Measurements from ENCODE around the gene HIPK2. TPM values are rescaled to one million over a fixed set of nuclear protein-coding genes. Genes with fewer than 3 reads are reported as not detected.

HIPK2 gene
- total RNA-seq, 1 experiment from 2014 or later: 33.4 TPM

DNA sequence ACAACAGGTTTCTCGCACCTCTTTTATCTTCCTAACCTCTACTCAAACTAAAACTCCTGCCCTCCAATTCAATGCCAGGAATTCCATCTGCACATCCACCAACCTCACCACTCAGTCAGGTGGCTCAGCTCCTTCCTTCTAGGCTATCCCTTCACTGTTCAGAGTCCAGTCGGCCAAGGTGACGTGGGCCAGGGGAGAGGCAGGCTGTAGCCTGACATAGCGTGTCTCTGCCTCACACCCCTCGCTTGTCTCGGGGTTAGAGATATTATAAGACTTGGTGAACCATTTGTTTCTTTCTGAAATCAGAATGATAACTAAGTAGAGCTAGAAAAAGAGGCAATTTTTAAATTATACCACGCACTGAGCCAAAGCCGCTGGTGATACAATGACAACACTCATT lies 31.1 kb downstream of the HIPK2 start:
- TF ChIP-seq, protein P1, sequence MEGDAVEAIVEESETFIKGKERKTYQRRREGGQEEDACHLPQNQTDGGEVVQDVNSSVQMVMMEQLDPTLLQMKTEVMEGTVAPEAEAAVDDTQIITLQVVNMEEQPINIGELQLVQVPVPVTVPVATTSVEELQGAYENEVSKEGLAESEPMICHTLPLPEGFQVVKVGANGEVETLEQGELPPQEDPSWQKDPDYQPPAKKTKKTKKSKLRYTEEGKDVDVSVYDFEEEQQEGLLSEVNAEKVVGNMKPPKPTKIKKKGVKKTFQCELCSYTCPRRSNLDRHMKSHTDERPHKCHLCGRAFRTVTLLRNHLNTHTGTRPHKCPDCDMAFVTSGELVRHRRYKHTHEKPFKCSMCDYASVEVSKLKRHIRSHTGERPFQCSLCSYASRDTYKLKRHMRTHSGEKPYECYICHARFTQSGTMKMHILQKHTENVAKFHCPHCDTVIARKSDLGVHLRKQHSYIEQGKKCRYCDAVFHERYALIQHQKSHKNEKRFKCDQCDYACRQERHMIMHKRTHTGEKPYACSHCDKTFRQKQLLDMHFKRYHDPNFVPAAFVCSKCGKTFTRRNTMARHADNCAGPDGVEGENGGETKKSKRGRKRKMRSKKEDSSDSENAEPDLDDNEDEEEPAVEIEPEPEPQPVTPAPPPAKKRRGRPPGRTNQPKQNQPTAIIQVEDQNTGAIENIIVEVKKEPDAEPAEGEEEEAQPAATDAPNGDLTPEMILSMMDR (IDR thresholded peaks at IDR 0.05; ENCODE audit: unreplicated experiment): no peak
- no peaks in the 10 kb centered on the region for H3K9me3 Mint-ChIP-seq (ENCODE audit: low read depth, unreplicated experiment)
- CTCF ChIA-PET: no interaction called here
- no peak overlapping the region for H3K4me3 Mint-ChIP-seq (ENCODE audit: low read depth, unreplicated experiment)
- no peak overlapping the region for H3K27ac Mint-ChIP-seq (ENCODE audit: unreplicated experiment)
- intact Hi-C loops (cut with micrococcal nuclease; ENCODE audit: unreplicated experiment): no loop called here
- H3K36me3 Mint-ChIP-seq (ENCODE audit: insufficient read depth, unreplicated experiment): no peaks in the 10 kb centered on the region
- H3K4me1 Mint-ChIP-seq (ENCODE audit: low read depth, unreplicated experiment): peaks cover 19% of the 10 kb centered on the region
- no peaks in the 10 kb centered on the region for H3K27me3 Mint-ChIP-seq (ENCODE audit: unreplicated experiment)
- no TSS peak for BruUV-seq (replicated peaks)
- DNase-seq: no peak

DNA sequence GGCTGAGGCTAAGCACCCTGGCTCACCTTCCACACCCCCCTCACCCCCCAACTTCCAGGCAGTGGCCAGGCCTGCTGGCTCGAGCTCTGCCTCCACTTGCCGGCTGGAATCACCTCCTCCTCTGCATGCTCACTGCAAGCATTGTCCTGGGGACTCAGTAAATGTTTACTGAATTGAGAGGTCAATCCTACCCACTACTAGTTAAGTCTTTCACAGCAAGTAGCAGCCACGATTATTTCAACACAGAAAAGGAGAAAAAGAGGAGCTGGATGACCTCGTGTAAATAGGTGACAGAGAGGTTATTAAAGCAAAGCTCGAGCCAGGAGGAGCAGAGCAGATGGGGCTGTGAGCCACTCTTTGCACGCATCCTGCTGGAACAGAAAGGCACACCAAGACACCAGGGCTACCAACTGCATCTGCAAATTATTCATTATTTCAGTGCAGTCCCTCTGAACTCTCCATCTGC lies 32.1 kb downstream of the HIPK2 start:
- intact Hi-C loops (cut with micrococcal nuclease; ENCODE audit: unreplicated experiment): no loop called here
- Mint-ChIP-seq H3K36me3 (ENCODE audit: insufficient read depth, unreplicated experiment) (no peaks in the 10 kb centered on the region), H3K27ac (ENCODE audit: unreplicated experiment) (no peak overlapping the region), H3K9me3 (ENCODE audit: low read depth, unreplicated experiment) (no peaks in the 10 kb centered on the region), H3K4me1 (ENCODE audit: low read depth, unreplicated experiment) (peaks cover 27% of the 10 kb centered on the region), H3K27me3 (ENCODE audit: unreplicated experiment) (no peaks in the 10 kb centered on the region), H3K4me3 (ENCODE audit: low read depth, unreplicated experiment) (no peak overlapping the region)
- TF ChIP-seq, protein P1 (IDR thresholded peaks at IDR 0.05; ENCODE audit: unreplicated experiment): no peak
- no peak for DNase-seq
- CTCF ChIA-PET: interaction anchor here (0.5 kb wide), 1 partner anchor 75 kb away, joined by 7 read pairs; no protein-coding TSS in a partner anchor
- BruUV-seq (replicated peaks): no TSS peak

DNA sequence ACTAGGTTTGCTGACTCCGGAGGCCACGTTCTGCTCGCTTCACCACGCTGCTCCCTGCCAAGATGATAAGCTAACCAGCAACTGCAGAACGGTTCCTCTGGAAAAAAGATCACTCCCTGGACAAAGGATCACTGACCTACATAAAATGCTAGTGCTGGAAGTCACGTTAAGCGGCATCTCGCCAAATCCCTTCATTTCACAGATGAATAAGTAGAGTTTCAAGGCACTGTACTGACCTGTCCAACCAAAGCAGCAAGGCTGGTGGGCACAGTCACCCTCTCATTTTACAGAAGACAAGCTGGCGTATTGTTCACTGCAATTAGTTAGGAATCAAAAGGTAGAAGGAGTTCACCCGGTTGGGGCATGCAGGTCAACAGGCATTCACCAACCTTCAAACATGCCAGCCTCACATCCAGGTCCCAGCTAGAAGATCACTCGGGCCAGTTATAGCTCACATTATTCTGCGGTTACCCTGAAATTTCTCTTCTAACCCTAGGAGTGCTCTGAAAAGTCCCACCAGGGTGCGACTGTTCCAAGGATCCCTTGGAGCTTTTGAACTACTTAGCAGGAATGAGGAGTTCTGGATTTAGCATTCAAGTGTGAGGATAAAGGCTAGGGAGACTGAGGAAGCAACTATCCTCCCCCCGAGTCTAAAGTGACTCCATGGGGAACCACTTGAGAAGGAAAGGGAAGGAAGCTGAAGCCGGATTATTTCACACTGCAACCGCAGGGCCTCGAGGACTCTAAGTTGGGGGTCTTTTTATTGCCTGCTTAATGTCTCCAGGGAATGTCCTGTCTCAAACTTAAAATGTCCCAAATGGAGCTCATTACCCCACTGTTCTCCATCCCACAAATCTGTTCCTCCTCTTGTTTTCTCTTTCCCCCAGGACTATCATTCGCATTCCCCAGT lies 32.8 kb downstream of the HIPK2 start:
- Mint-ChIP-seq H3K4me1 (ENCODE audit: low read depth, unreplicated experiment) (peaks cover 34% of the 10 kb centered on the region), H3K4me3 (ENCODE audit: low read depth, unreplicated experiment) (no peak overlapping the region), H3K36me3 (ENCODE audit: insufficient read depth, unreplicated experiment) (no peaks in the 10 kb centered on the region), H3K9me3 (ENCODE audit: low read depth, unreplicated experiment) (no peaks in the 10 kb centered on the region), H3K27me3 (ENCODE audit: unreplicated experiment) (no peaks in the 10 kb centered on the region), H3K27ac (ENCODE audit: unreplicated experiment) (no peak overlapping the region)
- no TSS peak for BruUV-seq (replicated peaks)
- TF ChIP-seq, protein P1 (IDR thresholded peaks at IDR 0.05; ENCODE audit: unreplicated experiment): no peak
- CTCF ChIA-PET: interaction anchor here (0.5 kb wide), 1 partner anchor 75 kb away, joined by 7 read pairs; no protein-coding TSS in a partner anchor
- no peak for DNase-seq
- intact Hi-C loops (cut with micrococcal nuclease; ENCODE audit: unreplicated experiment): no loop called here

DNA sequence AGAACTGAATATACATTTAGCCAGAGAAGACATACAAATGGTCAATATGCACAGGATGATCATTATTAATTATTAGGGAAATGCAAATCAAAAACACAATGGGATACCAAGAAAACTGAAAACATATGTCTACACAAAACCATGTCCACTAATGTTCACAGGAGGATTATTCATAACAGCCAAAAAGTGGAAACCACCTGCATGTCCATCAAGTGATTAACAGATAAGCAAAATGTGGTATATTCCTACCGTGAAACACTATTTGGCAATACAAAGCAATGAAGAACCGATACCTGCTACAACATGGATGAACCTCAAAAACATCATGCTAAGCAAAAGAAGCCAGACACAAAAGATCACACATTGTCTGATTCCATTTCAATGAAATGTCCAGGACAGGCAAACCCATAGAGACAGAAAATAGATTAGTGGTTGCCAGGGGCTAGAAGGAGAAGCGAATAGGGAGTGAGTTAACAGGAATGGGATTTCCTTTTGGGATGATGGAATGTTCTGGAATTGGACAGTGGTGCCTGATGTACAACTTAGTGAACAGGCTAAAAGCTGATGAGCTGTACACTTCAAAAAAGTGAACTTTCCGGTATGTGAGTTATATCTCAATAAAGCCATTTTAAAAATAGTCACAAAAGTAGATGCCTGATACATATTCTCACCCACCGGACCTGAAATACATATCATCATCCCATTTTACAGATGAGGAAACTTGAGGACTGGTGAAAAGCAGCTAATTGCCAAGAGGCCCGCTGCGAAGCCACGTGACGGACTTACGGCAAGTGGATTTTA lies 33.6 kb downstream of the HIPK2 start:
- no peak overlapping the region for H3K4me3 Mint-ChIP-seq (ENCODE audit: low read depth, unreplicated experiment)
- CTCF ChIA-PET: no interaction called here
- H3K9me3 Mint-ChIP-seq (ENCODE audit: low read depth, unreplicated experiment): no peaks in the 10 kb centered on the region
- H3K36me3 Mint-ChIP-seq (ENCODE audit: insufficient read depth, unreplicated experiment): no peaks in the 10 kb centered on the region
- DNase-seq: no peak
- peaks cover 34% of the 10 kb centered on the region for H3K4me1 Mint-ChIP-seq (ENCODE audit: low read depth, unreplicated experiment)
- intact Hi-C loops (cut with micrococcal nuclease; ENCODE audit: unreplicated experiment): no loop called here
- no peak overlapping the region for H3K27ac Mint-ChIP-seq (ENCODE audit: unreplicated experiment)
- H3K27me3 Mint-ChIP-seq (ENCODE audit: unreplicated experiment): no peaks in the 10 kb centered on the region
- no TSS peak for BruUV-seq (replicated peaks)
- TF ChIP-seq, protein P1 (IDR thresholded peaks at IDR 0.05; ENCODE audit: unreplicated experiment): no peak

Measured in Calu3 (cell line).